ENCODE measurements around the gene ABCG2. TPM values are rescaled to one million over a fixed set of nuclear protein-coding genes. Genes with fewer than 3 reads are reported as not detected.
"Not testable (repeated sequence)": the region's sequence is repeated elsewhere in the genome, so short reads cannot be mapped to it uniquely, and the experiment has no call there.

Gene ABCG2
- total RNA-seq, 1 donor = 1.1 TPM

- DNase-seq (ENCODE audit: low read depth in 2 of 3, low spot score in 2 of 3) = no peak
Measured at GRCh38 chr4:88169298-88169697, 10.9 kb upstream of the ABCG2 start.

- DNase-seq (ENCODE audit: low read depth in 2 of 3, low spot score in 2 of 3) = no peak
Measured at GRCh38 chr4:88166608-88167007, 8.2 kb upstream of the ABCG2 start.

GRCh38 chr4:88163336-88163735 lies 4.9 kb upstream of the ABCG2 start:
- DNase-seq (ENCODE audit: low read depth in 2 of 3, low spot score in 2 of 3) = no peak

- DNase-seq (ENCODE audit: low read depth in 2 of 3, low spot score in 2 of 3) = no peak
Measured at GRCh38 chr4:88162626-88163025, 4.2 kb upstream of the ABCG2 start.

- no peak for DNase-seq (ENCODE audit: low read depth in 2 of 3, low spot score in 2 of 3)
Measured at GRCh38 chr4:88159229-88159725, 838 bp upstream of the ABCG2 start.

GRCh38 chr4:88158038-88158488 lies 376 bp downstream of the ABCG2 start:
- DNase-seq (ENCODE audit: low read depth in 2 of 3, low spot score in 2 of 3) = peak in 1 of 3 donors; percentile 35

GRCh38 chr4:88152331-88152730 lies 6.1 kb downstream of the ABCG2 start:
- DNase-seq (ENCODE audit: low read depth in 2 of 3, low spot score in 2 of 3) = not testable (repeated sequence)

- DNase-seq (ENCODE audit: low read depth in 2 of 3, low spot score in 2 of 3) = no peak
Measured at GRCh38 chr4:88148560-88148959, 9.9 kb downstream of the ABCG2 start.

- DNase-seq (ENCODE audit: low read depth in 2 of 3, low spot score in 2 of 3) = no peak
Measured at GRCh38 chr4:88147799-88148217, 10.6 kb downstream of the ABCG2 start.

- DNase-seq (ENCODE audit: low read depth in 2 of 3, low spot score in 2 of 3) = no peak
Measured at GRCh38 chr4:88146891-88147290, 11.5 kb downstream of the ABCG2 start.

GRCh38 chr4:88144866-88145300 lies 13.6 kb downstream of the ABCG2 start:
- DNase-seq (ENCODE audit: low read depth in 2 of 3, low spot score in 2 of 3) = no peak

GRCh38 chr4:88144048-88144447 lies 14.4 kb downstream of the ABCG2 start:
- DNase-seq (ENCODE audit: low read depth in 2 of 3, low spot score in 2 of 3) = no peak

- no peak for DNase-seq (ENCODE audit: low read depth in 2 of 3, low spot score in 2 of 3)
Measured at GRCh38 chr4:88143504-88143903, 14.9 kb downstream of the ABCG2 start.

- DNase-seq (ENCODE audit: low read depth in 2 of 3, low spot score in 2 of 3) = no peak
Measured at GRCh38 chr4:88138561-88138960, 19.9 kb downstream of the ABCG2 start.

GRCh38 chr4:88137112-88137511 lies 21.3 kb downstream of the ABCG2 start:
- no peak for DNase-seq (ENCODE audit: low read depth in 2 of 3, low spot score in 2 of 3)

- DNase-seq (ENCODE audit: low read depth in 2 of 3, low spot score in 2 of 3) = no peak
Measured at GRCh38 chr4:88136249-88136648, 22.2 kb downstream of the ABCG2 start.

GRCh38 chr4:88135356-88135663 lies 23.1 kb downstream of the ABCG2 start:
- DNase-seq (ENCODE audit: low read depth in 2 of 3, low spot score in 2 of 3) = no peak

- DNase-seq (ENCODE audit: low read depth in 2 of 3, low spot score in 2 of 3) = no peak
Measured at GRCh38 chr4:88134536-88135355, 23.7 kb downstream of the ABCG2 start.

- DNase-seq (ENCODE audit: low read depth in 2 of 3, low spot score in 2 of 3) = no peak
Measured at GRCh38 chr4:88134111-88134510, 24.3 kb downstream of the ABCG2 start.

GRCh38 chr4:88130544-88131305 lies 27.7 kb downstream of the ABCG2 start:
- DNase-seq (ENCODE audit: low read depth in 2 of 3, low spot score in 2 of 3) = no peak

GRCh38 chr4:88130003-88130402 lies 28.4 kb downstream of the ABCG2 start:
- DNase-seq (ENCODE audit: low read depth in 2 of 3, low spot score in 2 of 3) = no peak

- DNase-seq (ENCODE audit: low read depth in 2 of 3, low spot score in 2 of 3) = not testable (repeated sequence)
Measured at GRCh38 chr4:88122260-88122659, 36.2 kb downstream of the ABCG2 start.
